Sigmoid colon (tissue), 4 donors: ENCODE data around the gene IFT80.

ENCODE experiments used
- CTCF ChIP-seq, 4 experiments: fragments of 450-650 bp in 3 of 4; fragments of 200-600 bp in 1 of 4; IDR thresholded peaks; one replicate each; pipeline ENCODE4 v1.5.1; 2016 to 2019; ENCODE audit warnings: antibody characterized with exemption in 4 of 4, mild to moderate bottlenecking in 3 of 4, moderate library complexity in 2 of 4
- POLR2A ChIP-seq, 2 donors: fragments of 450-650 bp; IDR thresholded peaks; one replicate each; pipeline ENCODE4 v1.6.1; 2016; ENCODE audit warnings: antibody characterized with exemption in 2 of 2, mild to moderate bottlenecking in 2 of 2, moderate library complexity in 2 of 2
- POLR2AphosphoS5 ChIP-seq, 4 donors: sonication (generic); formaldehyde crosslinking; IDR thresholded peaks; one replicate each; pipeline ENCODE4 v1.6.1; 2017; ENCODE audit warnings: antibody characterized with exemption in 4 of 4

DNA sequence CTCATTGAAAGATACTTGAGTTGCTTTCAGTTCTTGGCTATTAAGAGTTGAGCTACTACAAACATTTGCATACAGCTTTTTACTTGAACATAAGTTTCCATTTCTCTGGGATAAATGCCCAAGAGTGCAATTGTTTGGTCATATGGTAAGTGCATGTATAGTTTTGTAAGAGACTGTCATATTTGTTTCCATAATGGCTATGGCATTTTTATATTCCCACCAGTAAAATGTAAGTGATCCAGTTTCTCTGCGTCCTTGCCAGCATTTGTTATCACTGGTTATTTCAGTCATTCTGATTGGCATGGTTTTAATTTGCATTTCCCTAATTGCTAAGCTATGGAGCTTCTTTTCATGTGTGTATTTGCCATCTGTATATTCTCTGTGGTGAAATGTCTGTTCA is 151.3 kb downstream of the IFT80 start:
- no peak for TF ChIP-seq POLR2AphosphoS5 (IDR thresholded peaks at IDR 0.05)
- no peak for TF ChIP-seq CTCF (IDR thresholded peaks at IDR 0.05)
- no peak for TF ChIP-seq POLR2A (IDR thresholded peaks at IDR 0.05)
